GM19467 (cell line): ENCODE data around the gene VPS52.
"Not testable (repeated sequence)": the region's sequence is repeated elsewhere in the genome, so short reads cannot be mapped to it uniquely, and the experiment has no call there.

Source experiments
- ATAC-seq: cut with Tn5 transposase; IDR thresholded peaks from one replicate; pipeline ENCODE4 v1.9.1; 2021; ENCODE audit warnings: mild to moderate bottlenecking, moderate library complexity; ENCODE audit not compliant: unreplicated experiment

VPS52 gene

DNA sequence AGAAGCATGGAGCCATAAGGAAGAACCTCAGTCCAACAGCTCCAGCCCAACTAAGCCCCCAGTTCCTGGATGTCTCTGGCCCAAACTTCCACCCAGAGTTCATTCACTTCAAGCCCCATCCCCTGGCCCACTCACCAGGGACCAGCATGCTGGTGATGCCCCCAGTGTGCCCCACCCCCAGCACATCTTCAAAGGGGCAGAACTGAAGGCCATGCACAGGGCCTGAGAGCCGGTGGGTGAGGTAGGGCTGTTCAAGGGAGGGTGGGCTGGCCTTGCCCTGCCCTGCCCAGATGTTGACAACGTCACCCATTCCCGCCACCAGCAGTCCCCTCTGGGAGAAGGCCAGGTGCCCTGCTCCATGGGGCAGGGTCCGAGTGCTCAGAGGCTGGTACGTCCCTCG is 8.9 kb upstream of the VPS52 start:
- no peak for ATAC-seq

DNA sequence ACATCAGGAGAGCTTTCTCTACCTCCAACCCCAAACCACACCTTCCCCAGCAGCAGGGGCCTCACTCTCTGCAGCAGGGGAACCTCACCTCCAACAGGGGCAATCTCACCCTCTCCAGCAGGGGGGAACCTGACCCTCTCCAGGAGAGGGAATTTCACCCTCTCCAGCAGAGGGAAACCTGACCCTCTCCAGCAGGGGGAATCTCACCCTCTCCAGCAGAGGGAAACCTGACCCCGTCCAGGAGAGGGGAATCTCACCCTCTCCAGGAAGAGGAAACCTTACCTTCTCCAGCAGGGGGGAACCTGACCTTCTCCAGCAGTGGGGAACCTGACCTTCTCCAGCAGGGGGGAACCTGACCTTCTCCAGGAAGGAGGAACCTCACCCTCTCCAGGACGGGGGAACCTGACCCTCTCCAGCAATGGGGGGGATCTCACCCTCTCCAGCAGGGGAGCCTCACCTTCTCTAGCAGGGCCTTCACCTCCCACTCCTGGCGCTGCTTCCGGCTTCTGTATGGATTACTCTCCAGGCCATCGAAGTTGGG is 8.4 kb upstream of the VPS52 start:
- no peak for ATAC-seq

DNA sequence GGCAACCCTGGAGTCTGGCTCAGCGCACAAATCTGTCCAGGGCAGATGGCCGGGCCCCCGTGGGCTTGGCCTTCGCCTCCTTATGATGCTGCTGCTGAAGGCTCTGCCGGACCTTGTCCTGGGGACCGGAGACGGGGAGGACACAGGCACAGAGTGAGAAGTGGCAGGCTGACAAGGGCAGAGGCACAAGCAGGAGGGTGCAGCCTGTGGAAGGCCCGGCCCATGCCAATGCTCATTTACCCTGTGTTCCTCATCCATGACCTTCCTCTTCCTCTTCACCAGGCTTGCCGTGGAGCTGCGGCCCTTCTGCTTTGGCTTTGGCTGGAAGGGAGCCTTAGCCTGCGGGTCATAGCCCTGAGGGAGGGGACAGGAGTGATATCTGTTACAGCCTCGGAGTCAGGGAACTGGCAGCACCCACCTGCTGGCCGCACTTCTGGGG is 7.6 kb upstream of the VPS52 start:
- ATAC-seq: no peak

DNA sequence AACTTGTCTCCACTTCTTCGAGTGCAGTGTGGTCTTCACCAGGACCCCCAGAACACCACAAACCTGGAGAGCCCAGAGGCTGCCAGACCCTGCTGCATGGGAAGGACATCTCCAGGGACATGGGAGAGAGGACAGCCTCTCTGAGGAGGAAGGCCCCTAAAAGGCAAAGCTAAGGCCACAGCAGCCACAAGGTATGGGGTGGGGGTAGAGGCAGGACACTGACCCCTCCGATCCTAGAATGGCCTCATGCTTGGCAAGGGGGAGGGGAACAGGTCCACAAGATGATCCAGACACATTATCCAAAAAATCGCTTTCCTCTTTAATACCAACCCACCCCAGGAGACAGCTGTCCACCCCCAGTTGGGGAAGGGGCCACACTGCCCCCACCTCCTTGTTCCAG is 7.1 kb upstream of the VPS52 start:
- no peak for ATAC-seq

DNA sequence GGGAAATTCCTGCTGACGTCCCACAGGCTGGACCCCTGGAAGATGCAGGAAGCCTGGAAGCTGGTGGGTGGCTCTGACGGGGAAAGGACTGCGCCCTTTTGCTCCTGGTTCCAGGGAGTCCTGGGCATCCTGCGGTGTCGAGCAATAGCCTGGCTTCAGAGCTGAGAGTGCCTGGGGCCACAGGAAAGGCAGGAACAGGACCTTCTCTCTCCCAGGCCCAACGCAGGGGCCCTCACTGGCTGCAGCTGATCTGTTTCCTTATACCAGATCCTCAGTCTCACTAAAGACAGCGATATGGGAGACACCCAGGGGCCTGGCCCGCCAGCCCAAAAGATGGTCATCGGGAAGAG is 6.7 kb upstream of the VPS52 start:
- ATAC-seq: no peak

DNA sequence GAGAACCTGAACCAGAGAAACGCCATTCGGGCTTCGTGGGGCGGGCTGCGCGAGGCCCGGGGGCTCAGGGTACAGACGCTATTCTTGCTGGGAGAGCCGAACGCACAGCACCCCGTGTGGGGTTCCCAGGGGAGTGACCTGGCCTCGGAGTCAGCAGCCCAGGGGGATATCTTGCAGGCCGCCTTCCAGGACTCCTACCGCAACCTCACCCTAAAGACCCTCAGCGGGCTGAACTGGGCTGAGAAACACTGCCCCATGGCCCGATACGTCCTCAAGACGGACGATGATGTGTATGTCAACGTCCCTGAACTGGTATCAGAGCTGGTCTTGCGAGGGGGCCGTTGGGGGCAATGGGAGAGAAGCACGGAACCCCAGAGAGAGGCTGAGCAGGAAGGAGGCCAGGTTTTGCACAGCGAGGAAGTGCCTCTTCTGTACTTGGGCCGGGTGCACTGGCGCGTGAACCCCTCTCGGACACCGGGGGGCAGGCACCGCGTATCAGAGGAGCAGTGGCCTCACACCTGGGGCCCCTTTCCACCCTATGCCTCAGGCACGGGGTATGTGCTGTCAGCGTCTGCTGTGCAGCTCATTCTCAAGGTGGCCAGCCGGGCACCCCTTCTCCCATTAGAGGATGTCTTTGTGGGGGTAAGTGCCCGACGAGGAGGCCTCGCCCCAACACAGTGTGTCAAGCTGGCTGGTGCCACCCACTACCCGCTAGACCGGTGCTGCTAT is 6.2 kb upstream of the VPS52 start:
- ATAC-seq: no peak

DNA sequence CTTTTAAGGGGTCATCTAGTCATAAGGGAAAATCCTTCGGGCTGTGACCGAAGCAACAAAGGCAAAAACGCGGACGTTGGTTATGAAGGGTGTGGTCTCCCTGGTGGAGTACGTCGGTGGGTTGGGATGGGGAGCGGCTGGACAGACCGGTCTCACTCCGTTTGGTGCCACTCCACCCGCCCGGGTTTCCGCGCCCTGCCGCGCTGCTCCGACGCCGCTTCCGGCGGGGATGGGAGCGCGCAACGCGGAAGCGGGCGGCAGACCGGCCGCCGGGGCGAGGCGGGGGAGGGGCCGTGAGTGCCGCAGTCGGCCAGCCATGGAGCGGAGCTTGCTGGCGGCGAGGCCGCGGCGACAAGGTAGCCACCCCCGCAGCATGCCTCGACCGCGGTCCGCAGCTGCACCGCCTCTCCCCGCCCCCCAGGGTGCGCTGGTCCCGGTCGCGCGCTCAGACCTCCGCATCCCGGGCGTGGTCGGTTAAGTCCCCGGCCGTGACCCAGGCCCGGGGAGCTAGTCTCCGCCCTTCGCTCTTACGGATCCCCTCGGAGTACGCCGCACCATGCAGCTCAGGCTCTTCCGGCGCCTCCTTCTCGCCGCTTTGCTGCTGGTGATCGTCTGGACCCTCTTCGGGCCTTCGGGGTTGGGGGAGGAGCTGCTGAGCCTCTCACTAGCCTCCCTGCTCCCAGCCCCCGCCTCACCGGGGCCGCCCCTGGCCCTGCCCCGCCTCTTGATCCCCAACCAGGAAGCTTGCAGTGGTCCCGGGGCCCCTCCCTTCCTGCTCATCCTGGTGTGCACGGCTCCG is 5.4 kb upstream of the VPS52 start, which contains the start of gene B3GALT4:
Gene B3GALT4 (plus strand): TSS at position 260 of the 799 bp plus-strand sequence. CDS start 297 bp downstream, at position 557.
- peak; percentile 52 for ATAC-seq

DNA sequence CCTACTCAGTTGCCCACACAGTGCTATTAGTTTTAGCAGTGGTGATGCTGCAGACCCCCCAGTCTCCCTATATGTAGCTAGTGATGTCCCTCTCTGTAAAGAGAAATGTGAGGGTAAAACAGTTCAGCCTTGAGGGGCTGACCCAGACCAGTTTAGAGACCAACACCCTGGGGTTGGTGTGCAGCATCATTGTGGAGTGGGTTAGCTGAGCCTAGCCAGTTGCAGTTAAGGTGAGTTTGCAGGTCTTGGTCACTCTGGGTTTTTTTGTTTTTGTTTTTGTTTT is 4.8 kb upstream of the VPS52 start:
- ATAC-seq: no peak

DNA sequence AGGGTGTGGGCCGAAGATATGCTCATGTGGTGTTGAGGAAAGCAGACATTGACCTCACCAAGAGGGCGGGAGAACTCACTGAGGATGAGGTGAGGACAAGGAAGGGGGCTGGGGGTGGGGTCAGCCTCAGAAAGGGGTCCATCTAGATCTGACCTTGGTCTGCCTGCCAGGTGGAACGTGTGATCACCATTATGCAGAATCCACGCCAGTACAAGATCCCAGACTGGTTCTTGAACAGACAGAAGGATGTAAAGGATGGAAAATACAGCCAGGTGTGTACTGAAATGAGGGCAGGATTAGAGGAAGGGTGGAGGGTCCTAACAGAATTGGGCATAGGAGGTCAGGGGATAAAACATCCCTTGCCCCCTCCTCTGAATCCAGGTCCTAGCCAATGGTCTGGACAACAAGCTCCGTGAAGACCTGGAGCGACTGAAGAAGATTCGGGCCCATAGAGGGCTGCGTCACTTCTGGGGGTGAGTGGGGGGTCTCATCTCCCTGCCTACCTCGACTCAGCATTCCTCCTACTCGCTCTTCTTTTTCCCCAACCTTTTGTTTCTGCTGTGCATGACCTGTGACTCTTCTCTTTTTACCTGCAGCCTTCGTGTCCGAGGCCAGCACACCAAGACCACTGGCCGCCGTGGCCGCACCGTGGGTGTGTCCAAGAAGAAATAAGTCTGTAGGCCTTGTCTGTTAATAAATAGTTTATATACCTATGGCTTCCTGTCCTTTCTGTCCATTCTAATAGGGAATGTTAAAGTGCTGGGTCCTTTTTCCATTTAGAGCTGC is 4.3 kb upstream of the VPS52 start:
- ATAC-seq: not testable (repeated sequence)

DNA sequence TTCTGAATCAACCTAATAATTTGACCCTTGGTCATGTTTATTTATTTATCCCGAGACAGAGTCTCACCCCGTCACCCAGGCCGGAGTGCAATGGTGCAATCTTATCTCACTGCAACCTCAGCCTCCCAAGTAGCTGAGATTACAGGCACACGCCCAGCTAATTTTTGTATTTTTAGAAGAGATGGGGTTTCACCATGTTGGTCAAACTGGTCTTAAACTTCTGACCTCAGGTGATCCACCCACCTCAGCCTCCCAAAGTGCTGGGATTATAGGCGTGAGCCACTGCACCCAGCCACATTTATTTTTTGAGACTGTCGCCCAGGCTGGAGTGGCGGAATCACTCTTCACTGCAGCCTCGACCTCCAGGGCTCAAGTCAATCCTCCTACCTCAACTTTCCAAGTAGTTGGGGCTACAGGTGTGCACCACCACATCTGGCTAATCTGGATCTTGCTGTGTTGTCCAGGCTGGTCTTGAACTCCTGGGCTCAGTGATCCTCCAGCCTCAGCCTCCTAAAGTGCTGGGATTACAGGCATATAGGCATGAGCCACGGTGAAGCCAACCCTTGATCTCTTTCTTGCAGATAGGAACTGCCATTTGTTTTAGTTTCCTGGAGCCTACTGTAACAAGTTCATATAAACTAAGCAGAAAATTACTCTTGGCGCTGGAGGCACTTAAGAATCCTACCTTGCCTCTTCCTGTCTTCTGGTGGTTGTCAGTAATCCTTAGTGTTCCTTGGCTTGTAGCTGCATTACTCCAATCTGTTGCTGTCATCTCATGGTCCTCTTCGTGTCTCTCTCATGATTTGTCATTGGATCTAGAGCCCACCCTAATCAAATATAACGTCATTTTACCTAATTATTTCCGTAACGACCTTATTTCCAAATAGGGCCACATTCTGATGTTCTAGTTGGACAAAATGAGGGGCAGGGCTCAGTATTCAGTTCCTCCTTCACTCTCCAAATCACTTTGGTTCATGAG is 2.5 kb upstream of the VPS52 start:
- ATAC-seq: no peak

DNA sequence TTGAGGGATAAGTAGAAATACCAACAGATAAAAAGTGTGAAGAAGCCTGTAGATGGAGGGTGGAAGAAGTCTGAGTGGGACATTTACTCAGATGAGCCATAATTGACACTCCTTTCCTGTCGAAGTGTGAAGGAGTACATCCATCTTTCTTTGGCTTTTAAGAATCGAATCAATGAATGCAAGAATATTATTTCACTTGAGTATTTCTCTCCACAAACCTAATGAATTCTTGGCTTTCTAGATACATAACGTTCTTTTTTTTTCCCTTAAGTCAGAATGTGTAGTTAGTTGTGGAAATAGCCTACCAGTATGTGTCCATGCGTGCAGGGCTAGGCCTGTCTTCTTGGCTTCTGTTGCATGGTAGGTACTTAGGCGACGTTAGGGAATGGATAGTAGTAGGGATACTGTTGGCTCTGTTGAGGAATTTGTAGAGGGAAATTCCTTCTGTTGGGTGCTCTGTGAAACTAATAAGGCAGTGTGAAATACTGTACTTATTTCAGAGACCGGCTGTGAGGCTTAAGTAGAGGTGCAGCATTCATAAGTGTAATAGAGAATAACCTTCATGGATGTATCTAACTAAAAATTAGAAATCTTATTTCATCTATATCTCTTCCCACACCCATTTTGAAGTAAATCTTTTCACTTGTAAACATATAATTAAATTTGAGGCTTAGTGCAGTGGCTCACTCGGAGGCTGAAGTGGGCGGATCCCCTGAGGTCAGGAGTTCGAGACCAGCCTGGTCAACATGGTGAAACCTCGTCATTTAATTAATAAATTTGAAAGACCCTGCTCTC is 1.6 kb upstream of the VPS52 start:
- no peak for ATAC-seq

DNA sequence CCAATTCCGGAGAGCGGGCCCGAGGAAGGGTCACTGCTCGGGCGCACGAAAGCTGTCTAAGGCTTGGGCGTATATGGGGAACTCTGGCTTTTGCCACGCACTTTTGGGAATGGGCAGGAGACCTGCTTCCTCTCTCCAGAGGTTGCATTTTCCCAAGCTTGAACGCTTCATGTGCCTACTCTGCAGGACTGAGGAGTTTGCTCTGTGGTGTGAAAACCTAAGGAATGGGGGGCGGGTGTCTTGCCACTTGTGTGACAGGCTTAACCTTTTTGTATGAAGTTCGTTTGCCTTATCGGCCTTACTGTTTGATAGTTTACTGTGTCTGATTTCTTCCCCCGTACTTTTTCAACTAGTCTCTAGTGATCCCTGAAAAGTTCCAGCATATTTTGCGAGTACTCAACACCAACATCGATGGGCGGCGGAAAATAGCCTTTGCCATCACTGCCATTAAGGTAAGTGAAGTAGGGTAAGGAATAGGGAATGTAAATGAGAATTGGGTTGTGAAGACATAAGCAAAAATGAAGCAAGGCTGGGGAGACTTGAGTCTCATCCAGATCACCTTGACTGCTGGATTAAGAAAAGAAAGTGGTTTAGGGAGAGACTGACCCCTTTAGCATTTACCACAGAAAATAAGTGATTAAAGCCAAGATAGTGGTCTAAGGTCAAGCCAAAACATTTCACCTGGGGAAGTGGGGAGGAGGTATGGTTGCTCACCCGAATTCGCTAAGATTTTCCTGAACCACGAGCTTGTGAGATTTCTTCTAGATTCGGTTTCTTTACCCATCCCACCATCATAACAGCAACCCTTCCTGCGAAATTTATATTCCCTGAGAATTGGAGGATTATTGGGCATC is 826 bp upstream of the VPS52 start:
- ATAC-seq: no peak

DNA sequence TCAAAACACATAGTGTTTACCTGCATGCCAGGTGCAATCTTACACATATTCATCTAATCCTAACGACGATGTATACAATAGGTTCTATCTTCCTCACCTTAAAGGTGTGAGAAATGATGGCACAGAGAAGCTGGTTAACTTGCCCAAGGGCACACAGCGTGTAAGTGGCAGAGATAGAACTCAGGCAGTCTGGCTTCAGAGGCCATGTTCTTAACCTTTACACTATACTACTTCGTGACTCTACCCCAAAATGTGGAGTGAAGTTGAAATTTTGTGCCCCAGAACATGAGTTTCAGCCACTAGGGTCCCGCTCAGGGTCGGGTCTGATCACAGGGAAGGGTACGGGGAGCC is 584 bp downstream of the VPS52 start:
- no peak for ATAC-seq

DNA sequence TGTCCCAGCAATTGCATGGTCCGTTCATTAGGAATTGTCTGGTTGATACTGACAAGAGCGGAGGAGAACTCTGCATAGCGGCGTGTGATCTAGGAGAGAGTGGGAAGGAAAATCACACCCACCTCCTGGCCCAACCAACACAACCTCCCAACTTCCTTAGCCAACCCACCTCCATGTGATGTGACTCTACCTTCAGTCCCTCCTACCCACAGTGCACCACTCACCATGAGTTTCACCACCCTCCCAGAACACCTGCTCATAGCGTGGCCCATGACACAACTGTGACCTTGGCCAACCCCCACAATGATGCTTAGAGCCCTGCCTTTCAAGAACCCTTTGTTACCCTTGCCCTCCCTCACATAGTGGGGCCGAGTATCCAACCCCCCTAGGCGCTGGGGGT is 7.7 kb downstream of the VPS52 start:
- ATAC-seq: no peak

DNA sequence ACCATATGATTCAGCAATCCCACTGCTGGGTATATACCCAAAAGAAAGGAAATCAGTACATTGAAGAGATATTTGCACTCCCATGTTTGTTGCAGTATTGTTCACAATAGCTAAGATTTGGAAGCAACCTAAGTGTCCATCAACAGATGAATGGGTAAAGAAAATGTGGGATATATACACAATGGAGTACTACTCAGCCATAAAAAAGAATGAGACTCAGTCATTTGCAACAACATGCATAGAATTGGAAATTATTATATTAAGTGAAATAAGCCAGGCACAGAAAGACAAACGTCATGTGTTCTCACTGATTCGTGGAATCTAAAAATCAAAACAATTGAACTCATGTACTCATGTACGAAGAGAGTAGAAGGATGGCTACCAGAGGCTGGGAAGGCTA is 9.2 kb downstream of the VPS52 start:
- ATAC-seq: not testable (repeated sequence)

DNA sequence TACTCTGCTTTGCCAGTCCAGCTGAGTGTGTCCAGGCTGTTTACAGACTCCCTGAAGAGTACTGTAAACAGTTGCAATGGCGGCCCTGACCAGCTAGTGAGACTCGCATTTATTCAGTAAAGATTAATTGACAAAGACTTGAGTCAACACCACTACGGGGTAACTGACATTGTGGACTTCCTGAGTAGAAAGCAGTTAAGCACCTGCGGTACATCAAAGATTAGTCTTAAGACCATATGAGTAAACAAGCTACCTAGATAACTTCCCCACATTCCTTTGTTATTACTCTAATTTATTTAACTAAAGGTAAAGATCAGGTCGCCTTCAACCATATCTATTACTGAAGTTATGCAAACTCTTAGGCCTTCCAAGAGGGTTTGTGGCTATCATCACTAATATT is 12.6 kb downstream of the VPS52 start:
- no peak for ATAC-seq

DNA sequence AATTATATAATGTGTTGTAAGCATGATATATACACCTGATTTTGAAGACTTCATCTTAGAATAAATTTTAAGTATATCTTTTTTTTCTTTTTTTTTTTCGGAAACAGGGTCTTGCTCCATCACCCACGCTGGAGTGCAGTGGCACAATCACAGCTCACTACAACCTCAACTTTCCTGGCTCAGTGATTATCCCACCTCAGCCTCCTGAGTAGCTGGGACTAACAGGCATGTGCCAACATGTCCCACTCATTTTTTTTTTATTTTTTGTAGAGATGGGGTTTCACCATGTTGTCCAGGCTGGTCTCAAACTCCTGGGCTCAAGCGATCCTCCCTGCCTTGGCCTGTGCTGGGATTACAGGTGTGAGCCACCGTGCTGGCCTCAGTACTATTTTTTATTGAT is 17.1 kb downstream of the VPS52 start:
- no peak for ATAC-seq

DNA sequence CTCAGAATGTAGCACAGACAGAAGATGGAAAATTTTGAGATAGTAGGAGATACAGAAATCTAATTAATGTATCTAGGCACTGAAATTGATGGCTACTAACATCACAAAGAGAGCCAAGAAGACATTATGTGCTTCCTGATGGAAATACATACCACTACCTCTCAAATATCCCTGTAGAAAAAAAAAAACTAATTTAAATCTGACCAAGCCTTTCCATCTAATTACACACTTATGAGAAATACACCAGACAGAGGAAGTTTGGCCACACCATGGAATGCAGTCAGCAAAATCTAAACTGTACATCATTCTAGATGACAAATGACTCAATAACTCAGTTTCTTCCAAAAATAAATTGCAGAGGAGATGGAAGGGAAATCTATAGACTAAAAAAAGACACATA is 18.9 kb downstream of the VPS52 start:
- ATAC-seq: no peak
